IMR-90 (cell line): Measurements from ENCODE around the gene PDLIM1.

ENCODE experiments used
- CTCF ChIP-seq: conservative IDR thresholded peaks from 2 replicates; pipeline ENCODE4 v1.5.1; 2012; ENCODE audit warnings: mild to moderate bottlenecking, low read depth, low read length, improper control_type of control experiment
- POLR2A ChIP-seq: IDR thresholded peaks from 2 replicates; pipeline ENCODE4 v1.6.1; 2012; ENCODE audit warnings: mild to moderate bottlenecking, low read depth, low read length
- RFX5 ChIP-seq: IDR thresholded peaks from 2 replicates; pipeline ENCODE4 v1.8.0; 2012; ENCODE audit warnings: low read depth, mild to moderate bottlenecking, low read length, moderate library complexity
- USF2 ChIP-seq: fragments of 150-350 bp; IDR thresholded peaks from 2 replicates; pipeline ENCODE4 v1.6.1; 2017; ENCODE audit warnings: mild to moderate bottlenecking, antibody characterized with exemption, low read length, low read depth

GRCh38 chr10:95188593-95188992 lies 102.2 kb downstream of the PDLIM1 start:
- TF ChIP-seq POLR2A (no peak), CTCF (no peak), RFX5 (no peak), USF2 (no peak)
